MM.1S (cell line): ENCODE measurements around the gene ATG101.

ENCODE experiments used
- DNase-seq: peaks from one replicate; pipeline ENCODE4 v3.0.0-alpha.2; 2015
- H2AFZ ChIP-seq: fragments of 300-600 bp; sonication (generic); 2 replicates; pipeline ENCODE4 v1.6.0; 2016; ENCODE audit warnings: antibody characterized with exemption, low read length
- H3F3A ChIP-seq: fragments of 300-600 bp; sonication (generic); 2 replicates; pipeline ENCODE4 v1.6.1; 2016; ENCODE audit warnings: mild to moderate bottlenecking, antibody characterized with exemption, low read length, moderate library complexity, mixed read lengths; ENCODE audit not compliant: insufficient read depth
- H3K27ac ChIP-seq: fragments of 300-600 bp; sonication (generic); 2 replicates; pipeline ENCODE4 v1.5.1; 2016; ENCODE audit warnings: mild to moderate bottlenecking, low read length
- H3K27me3 ChIP-seq: fragments of 300-600 bp; sonication (generic); replicated peaks from 2 replicates; pipeline ENCODE4 v1.6.0; 2016; ENCODE audit warnings: low read length; ENCODE audit not compliant: insufficient read depth
- H3K36me3 ChIP-seq: fragments of 300-600 bp; sonication (generic); replicated peaks from 2 replicates; pipeline ENCODE4 v1.6.1; 2016; ENCODE audit warnings: mild to moderate bottlenecking, low read length, mixed read lengths; ENCODE audit not compliant: insufficient read depth
- H3K4me1 ChIP-seq: fragments of 300-600 bp; sonication (generic); 2 replicates; pipeline ENCODE4 v1.6.1; 2016; ENCODE audit warnings: low read length, mixed read lengths
- H3K4me2 ChIP-seq: fragments of 300-600 bp; sonication (generic); 2 replicates; pipeline ENCODE4 v1.6.0; 2016; ENCODE audit warnings: low read depth, low read length
- H3K4me3 ChIP-seq: fragments of 300-600 bp; sonication (generic); 2 replicates; pipeline ENCODE4 v1.5.1; 2016; ENCODE audit warnings: low read length, mixed read lengths
- H3K79me2 ChIP-seq: fragments of 300-600 bp; sonication (generic); 2 replicates; pipeline ENCODE4 v1.6.1; 2016; ENCODE audit warnings: mixed run types, low read length, mixed read lengths
- H3K9ac ChIP-seq: fragments of 300-600 bp; sonication (generic); 2 replicates; pipeline ENCODE4 v1.6.1; 2016; ENCODE audit warnings: low read length, mixed read lengths
- H3K9me2 ChIP-seq: fragments of 300-600 bp; sonication (generic); replicated peaks from 2 replicates; pipeline ENCODE4 v1.6.1; 2016; ENCODE audit warnings: mild to moderate bottlenecking, low read length, mixed read lengths; ENCODE audit not compliant: insufficient read depth
- H3K9me3 ChIP-seq: fragments of 300-600 bp; sonication (generic); replicated peaks from 2 replicates; pipeline ENCODE4 v1.6.1; 2016; ENCODE audit warnings: mild to moderate bottlenecking, low read length, mixed read lengths; ENCODE audit not compliant: insufficient read depth
- H4K20me1 ChIP-seq: fragments of 300-600 bp; sonication (generic); 2 replicates; pipeline ENCODE4 v1.6.1; 2016; ENCODE audit warnings: mild to moderate bottlenecking, low read length, moderate library complexity, mixed read lengths; ENCODE audit not compliant: insufficient read depth
- EZH2 ChIP-seq: fragments of 300-600 bp; sonication (generic); optimal IDR thresholded peaks from 2 replicates; pipeline ENCODE3; 2017; ENCODE audit warnings: low read depth, mild to moderate bottlenecking, antibody characterized with exemption, low read length, mixed read lengths
- EZH2phosphoT487 ChIP-seq: fragments of 300-600 bp; sonication (generic); IDR thresholded peaks from 2 replicates; pipeline ENCODE4 v1.6.1; 2018; ENCODE audit warnings: antibody characterized with exemption, low read length
- TF ChIP-seq, protein P1 (sequence below): fragments of 300-600 bp; sonication (generic); IDR thresholded peaks from 2 replicates; pipeline ENCODE4 v1.5.1; 2016; ENCODE audit warnings: antibody characterized with exemption, low read length, mixed read lengths

ATG101 gene

GRCh38 chr12:52032804-52033445, 36.9 kb upstream of the ATG101 start:
- Histone ChIP-seq H4K20me1 (no peaks in the 10 kb centered on the region), H3K36me3 (no peaks in the 10 kb centered on the region), H3K4me3 (peak overlapping the region; percentile 54), H3K27me3 (peaks cover 19% of the 10 kb centered on the region), H3K79me2 (no peaks in the 10 kb centered on the region), H3K9me3 (no peaks in the 10 kb centered on the region), H3K4me2 (peak overlapping the region; percentile 78), H2AFZ (peak overlapping the region; percentile 54), H3K27ac (peak overlapping the region; percentile 36; the same call in 1 of the 2 replicates), H3K9ac (peak overlapping the region; percentile 69), H3K9me2 (no peaks in the 10 kb centered on the region), H3K4me1 (peaks cover 13% of the 10 kb centered on the region), H3F3A (peaks cover 34% of the 10 kb centered on the region)
- peak; percentile 92 for DNase-seq
- TF ChIP-seq EZH2phosphoT487: no peak
- TF ChIP-seq, protein P1, sequence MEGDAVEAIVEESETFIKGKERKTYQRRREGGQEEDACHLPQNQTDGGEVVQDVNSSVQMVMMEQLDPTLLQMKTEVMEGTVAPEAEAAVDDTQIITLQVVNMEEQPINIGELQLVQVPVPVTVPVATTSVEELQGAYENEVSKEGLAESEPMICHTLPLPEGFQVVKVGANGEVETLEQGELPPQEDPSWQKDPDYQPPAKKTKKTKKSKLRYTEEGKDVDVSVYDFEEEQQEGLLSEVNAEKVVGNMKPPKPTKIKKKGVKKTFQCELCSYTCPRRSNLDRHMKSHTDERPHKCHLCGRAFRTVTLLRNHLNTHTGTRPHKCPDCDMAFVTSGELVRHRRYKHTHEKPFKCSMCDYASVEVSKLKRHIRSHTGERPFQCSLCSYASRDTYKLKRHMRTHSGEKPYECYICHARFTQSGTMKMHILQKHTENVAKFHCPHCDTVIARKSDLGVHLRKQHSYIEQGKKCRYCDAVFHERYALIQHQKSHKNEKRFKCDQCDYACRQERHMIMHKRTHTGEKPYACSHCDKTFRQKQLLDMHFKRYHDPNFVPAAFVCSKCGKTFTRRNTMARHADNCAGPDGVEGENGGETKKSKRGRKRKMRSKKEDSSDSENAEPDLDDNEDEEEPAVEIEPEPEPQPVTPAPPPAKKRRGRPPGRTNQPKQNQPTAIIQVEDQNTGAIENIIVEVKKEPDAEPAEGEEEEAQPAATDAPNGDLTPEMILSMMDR: no peak
- TF ChIP-seq EZH2: no peak

- DNase-seq: no peak
- no peaks in the 10 kb centered on the region for H3K9me2 ChIP-seq
- no peaks in the 10 kb centered on the region for H3K9me3 ChIP-seq
- no peaks in the 10 kb centered on the region for H3K36me3 ChIP-seq
- H3K4me3 ChIP-seq: peak overlapping the region; percentile 54
- no peak for TF ChIP-seq EZH2
- TF ChIP-seq, protein P1: no peak
- TF ChIP-seq EZH2phosphoT487: no peak
- peaks cover 13% of the 10 kb centered on the region for H3K4me1 ChIP-seq
- H3K27me3 ChIP-seq: peaks cover 19% of the 10 kb centered on the region
- peaks cover 34% of the 10 kb centered on the region for H3F3A ChIP-seq
- H3K79me2 ChIP-seq: no peaks in the 10 kb centered on the region
- peak overlapping the region; percentile 78 for H3K4me2 ChIP-seq
- H2AFZ ChIP-seq: peak overlapping the region; percentile 10; the same call in 1 of the 2 replicates
- no peaks in the 10 kb centered on the region for H4K20me1 ChIP-seq
- peak overlapping the region; percentile 69 for H3K9ac ChIP-seq
- H3K27ac ChIP-seq: peak overlapping the region; percentile 21; the same call in 1 of the 2 replicates
Observed at GRCh38 chr12:52033446-52034140, 36.2 kb upstream of the ATG101 start.

- H3K27me3 ChIP-seq: peaks cover 13% of the 10 kb centered on the region; the same call in 1 of the 2 replicates
- peaks cover 34% of the 10 kb centered on the region for H3F3A ChIP-seq
- TF ChIP-seq EZH2: no peak
- TF ChIP-seq EZH2phosphoT487: no peak
- TF ChIP-seq, protein P1: no peak
- no peak overlapping the region for H3K27ac ChIP-seq
- no peaks in the 10 kb centered on the region for H3K79me2 ChIP-seq
- H3K4me1 ChIP-seq: peaks cover 13% of the 10 kb centered on the region
- H4K20me1 ChIP-seq: no peaks in the 10 kb centered on the region
- H3K36me3 ChIP-seq: no peaks in the 10 kb centered on the region
- no peak overlapping the region for H3K4me2 ChIP-seq
- H3K9me2 ChIP-seq: no peaks in the 10 kb centered on the region
- no peak overlapping the region for H3K9ac ChIP-seq
- H2AFZ ChIP-seq: no peak overlapping the region
- no peaks in the 10 kb centered on the region for H3K9me3 ChIP-seq
- DNase-seq: no peak
- no peak overlapping the region for H3K4me3 ChIP-seq
Observed at GRCh38 chr12:52035190-52035589, 34.6 kb upstream of the ATG101 start.
